GM19023 (cell line): ENCODE measurements around the gene COL13A1.

ENCODE experiments used
- ATAC-seq: cut with Tn5 transposase; IDR thresholded peaks from one replicate; pipeline ENCODE4 v1.9.1; 2021; ENCODE audit warnings: mild to moderate bottlenecking, moderate library complexity; ENCODE audit not compliant: unreplicated experiment

COL13A1 gene

DNA sequence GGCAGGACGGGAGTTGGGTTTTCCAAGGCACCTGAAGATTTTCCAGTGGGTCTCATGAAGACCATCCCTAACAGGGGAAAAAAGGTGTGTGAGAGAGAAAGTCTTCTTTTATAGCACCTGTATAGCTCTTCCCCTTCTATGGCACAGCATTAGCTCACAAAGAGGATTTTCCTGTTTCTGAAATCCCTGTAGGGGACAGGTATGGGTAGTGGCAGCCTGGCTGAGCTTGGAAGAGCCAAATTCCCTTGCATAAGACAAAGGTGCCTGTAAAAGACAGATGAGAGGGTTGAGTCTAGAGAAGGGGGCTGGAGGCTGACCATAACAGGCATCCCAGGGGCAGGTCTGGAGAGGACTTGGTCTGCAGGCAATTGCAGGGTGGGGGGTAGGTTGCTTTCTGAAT, 63.7 kb downstream of the COL13A1 start:
- no peak for ATAC-seq

DNA sequence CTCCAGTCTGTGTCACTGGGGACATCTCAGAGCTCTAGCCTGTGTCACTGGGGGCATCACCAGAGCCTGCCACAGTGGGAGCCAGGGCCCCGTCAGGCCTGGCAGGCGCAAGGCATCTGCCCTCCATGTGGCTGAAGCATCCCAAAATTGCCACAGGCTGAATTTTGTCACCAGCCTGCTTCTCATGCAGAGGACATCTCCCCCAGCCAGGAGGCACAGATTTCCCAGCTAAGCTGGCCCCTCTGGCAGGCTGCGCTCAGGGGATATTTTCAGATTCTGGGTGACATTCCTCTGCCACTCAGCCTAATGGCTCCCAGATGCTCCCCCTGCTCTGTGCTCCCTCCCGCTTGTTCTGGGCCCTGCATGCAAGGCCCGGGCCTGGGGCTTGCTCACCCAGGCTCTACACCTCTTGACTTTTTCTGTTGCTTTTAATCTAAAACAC, 64.6 kb downstream of the COL13A1 start:
- no peak for ATAC-seq

DNA sequence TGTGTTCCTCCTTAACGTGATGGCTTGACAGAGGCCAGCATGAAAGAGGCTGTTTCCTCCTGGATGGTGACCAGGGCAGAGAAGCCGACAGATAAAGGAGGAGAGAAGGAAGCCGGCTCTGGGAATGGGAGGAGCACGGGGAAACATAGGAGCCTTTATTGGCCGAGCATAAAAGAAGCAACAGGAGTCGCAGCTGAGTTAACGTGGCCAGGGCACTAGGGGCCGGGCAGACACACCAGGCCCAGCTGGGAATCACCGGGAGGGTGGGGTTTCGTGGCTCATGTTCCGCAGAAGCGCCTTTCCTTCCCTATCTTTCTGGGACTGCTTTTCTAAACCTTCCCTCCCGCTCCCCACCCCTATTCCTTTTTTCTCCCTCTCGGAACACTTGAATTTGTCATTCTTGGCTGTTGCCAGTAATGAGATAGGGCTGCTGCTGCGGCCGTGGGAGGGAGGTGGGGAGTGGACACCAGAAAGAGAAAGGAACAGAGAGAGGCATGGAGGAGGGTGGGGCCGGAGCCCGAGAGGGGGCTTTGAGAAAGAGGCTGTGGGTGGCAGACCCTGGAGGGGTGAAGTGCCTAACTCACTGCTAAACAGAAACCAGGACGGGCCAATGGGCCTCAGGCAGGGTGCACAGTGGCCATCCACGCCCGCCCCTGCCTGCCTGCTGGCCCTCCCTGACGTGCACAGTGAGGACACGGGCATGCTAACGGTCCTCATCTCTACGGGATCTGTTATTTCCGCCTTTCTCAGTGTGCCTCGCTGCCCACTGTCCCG, 65.2 kb downstream of the COL13A1 start:
- ATAC-seq: no peak

DNA sequence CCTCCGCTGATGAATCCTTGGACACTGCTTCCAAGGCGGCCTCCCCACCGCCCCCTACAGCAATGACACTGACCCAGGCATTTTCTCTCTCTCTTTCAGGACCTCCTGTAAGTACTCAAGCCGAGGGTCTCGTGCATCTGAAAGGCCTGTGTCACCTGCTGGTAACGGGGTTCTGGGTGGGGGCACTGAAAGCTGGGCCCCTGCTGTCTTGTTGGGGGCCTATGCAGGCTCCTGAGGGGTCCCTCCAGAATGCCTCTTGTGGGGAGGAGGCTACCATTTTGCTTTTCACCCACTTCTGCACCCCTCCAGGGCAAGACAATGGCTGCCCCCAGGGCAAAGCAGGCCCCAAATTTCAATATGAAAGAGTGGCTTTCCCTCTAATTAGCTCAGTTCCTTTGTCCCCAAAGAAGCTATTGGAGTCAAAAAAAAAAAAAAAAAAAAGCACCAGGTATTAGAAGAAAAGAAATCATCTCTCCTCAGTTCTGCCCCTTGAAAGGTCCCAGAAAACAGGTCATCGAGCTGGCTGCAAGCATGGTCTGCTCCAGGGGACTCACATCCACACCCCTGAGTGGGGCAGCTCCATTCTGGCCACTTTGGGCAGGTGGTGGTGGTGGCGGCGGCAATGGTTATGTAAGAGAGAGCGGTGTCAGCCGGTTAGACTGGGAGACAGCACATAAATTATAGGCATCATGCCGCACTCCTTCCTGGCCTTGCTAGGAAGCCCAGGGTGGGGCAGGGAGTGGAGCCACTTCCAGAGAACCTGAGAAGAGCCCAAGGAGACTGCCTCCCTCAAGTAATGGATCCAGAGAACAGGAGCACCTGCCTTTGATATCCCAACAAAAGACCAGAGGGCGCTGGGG, 66.2 kb downstream of the COL13A1 start:
- ATAC-seq: no peak

DNA sequence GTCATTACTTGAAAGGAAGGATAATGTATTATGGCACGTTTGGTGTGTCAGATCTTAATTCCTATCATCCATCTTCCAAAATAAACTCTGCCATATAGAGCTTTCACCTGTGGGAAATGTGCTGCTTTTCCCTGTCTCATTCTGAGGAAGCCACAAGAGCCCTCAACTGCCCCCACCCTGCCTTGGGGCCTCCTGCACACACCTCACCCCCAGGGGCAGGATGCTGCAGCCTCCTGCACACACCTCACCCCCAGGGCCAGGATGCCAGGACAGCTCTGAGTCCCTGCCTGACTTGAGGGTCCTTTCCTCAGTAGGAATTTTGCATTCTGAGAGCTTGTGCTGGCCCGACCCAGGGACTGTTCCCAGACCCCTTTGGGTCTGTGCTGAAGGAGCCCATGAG, 67.1 kb downstream of the COL13A1 start:
- ATAC-seq: no peak

DNA sequence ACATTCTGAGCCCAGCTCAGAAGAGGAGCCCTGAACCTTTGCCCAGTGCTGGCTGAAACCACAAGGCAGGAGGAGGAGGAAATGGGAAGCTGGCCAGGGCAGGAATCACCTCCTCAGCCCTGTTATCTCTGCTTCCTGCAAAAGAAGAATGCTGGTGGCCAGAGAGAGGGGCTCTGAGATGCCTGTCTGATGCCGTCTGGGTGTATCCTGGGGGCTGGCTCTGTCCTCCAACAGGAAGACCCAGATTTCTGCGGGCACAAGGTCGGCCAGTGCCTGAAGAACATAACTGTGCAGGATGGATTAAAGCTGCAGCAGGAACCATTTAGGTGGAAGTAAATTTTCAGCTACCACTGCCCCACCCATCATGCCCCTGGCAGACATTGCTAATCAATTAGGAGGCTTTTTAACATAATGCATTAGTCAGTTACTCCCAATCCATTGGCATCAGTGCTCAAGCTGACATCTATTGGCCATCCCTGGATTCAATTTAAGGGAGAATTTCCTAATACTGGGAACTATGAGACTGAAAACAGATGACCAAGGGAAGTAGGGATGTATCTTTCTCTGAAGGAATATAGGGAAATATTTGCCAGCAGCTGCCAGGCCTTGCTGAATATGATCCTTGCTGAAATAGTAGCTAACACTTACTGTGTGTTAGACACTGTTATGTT, 67.7 kb downstream of the COL13A1 start:
- ATAC-seq: no peak

DNA sequence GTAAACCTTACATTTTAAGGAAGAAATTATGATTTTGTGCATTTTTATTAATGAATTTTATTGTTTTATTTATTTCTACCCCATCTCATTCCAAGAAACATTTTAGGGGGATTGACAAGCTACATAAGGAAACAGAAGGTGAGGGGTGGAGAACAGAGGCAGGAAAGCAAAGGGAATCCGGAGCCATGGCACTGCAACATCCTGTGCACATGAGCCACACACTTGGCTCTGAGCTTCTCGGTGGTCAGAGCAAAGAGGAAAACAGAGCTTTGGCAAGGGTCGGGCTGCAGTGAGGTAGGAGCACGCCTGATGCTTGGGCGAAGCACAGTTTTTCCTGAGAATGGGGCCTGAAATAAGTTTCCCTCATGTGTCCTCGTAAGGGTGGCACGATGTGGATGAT, 68.9 kb downstream of the COL13A1 start:
- no peak for ATAC-seq

DNA sequence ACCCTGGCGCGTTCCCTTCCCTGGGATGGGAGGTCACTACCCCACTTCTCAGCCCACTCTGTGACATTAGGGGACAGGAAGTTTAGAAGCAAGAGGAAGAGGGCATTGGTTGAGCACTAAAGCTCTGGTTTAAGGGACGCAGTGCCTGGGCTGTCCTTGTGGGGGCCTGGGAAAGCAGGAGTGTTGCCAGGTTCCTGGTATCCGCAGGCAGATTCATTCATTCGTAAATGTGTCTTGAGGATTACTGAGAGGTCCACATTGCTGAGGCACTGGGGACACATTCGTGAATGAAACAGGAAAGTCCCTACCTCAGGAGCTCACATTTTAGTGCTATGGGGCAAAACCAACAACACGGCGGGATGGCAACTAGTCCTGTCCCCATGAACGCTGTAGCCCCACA, 69.4 kb downstream of the COL13A1 start:
- no peak for ATAC-seq

DNA sequence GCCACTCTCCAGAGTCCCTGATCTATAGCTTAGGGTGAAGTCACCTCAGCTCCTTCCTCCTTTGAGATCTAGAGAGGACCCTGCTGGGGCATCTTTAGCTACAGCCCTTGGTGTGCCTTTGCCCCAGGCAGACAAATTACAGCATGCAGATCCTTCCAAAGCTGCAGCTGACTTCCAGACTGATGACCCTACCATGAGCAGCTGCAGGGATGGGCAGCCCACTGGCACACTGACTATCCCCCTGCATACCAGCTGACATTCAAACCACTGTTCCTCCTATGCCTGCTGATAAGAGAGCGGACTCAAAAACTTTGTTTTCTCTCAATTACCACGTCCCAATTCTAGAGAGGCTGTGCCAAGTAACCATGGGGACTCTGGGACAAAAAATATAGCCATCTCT, 70.6 kb downstream of the COL13A1 start:
- ATAC-seq: no peak

DNA sequence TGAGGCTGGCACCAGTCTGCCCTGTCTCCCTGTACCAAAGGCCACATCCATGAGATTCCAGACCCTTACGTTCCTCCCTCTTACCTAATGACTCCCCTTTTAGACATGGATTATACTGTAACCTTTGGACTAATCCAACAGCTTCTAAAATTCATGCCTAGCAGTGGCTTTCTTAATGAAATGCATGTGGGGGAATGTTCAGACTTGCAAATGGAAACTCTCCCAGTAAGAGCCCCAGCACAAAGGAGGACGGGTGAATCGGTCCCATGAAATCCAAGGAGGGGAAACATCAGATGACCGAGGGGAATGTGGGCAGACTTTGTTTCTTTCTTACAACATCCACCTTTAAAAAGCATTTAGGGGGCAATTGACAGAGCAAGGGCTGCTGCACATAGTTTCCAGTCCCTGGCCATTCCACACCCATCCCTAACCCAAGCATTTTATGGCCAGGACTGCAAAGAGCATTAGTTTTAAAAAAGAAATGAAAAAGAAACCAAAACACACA, 71.5 kb downstream of the COL13A1 start:
- ATAC-seq: no peak

DNA sequence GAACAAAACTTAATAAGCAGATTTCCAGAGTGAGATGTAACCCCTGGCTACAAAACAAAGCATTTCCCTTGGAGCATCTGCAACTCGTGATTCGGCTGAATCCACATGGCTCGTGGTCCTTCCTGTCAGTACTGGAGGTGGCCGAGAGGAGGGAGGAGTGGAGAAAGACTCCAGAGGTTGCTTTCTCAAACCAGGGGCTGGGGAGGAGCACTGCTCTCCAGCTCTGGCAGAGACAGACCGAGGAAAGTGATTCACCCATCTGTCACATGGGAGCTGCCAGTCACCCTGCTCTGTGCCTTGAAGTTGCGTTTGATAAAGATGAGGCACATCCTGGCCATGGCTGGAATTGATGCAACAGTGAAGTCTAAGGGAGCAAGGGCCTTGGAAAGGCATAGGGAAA, 72.7 kb downstream of the COL13A1 start:
- ATAC-seq: no peak

DNA sequence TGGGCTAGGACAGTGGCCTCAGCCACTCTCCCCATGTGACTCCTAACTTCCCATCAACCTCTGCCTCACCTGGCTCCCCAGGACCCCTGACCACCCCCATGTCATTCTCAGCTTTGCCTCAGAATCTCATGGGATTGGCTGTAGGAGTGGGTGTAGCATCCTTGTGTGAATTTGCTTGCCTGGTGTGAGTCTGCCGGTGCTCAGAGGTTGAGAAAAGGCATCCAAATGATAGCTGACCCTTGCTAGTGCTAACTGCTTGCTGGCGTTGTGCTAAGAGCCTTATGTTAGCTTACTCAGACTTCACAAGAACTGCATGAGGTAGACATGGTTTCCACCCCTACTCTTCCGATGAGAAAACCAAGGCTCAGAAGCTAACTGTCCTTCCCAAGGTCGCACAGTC, 74.2 kb downstream of the COL13A1 start:
- no peak for ATAC-seq

DNA sequence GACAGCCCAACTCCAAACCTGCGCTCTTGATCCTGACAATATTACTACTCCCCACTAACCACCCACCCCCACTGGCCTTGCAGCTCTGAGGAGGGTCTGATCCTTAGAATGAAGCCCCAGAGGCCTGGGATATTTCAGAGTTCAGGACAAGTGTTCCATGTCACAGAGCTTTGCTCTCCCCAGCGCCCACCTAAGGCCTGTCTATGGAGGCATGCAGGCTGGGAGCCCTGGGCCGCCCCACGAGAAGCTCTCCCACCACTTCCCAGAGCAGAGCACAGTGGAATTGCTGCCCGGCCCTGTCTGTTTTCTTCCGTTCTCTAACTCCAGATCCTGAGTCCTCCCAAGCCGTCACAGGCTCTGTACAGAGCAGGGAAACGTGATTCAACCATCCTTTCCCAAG, 74.6 kb downstream of the COL13A1 start:
- no peak for ATAC-seq

DNA sequence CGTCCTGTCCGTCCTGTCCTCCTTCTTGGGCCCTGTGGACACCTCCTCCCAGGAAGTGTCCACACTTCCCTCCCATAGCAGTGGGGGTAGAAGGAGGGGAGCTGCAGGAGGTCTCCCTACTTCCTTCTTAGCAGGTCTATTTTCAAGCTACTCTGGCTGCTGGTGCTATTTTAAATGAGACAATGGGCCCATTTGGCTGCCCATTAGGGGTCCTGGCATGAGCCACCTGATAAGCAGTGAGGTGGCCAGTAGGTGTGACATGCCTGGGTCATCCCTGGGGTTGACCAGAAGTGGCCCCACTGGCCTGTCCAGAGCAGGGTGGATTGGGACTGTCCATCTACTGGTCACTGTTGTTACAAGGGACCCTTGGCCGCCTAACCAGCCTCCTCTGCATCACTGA, 75.2 kb downstream of the COL13A1 start:
- ATAC-seq: no peak

DNA sequence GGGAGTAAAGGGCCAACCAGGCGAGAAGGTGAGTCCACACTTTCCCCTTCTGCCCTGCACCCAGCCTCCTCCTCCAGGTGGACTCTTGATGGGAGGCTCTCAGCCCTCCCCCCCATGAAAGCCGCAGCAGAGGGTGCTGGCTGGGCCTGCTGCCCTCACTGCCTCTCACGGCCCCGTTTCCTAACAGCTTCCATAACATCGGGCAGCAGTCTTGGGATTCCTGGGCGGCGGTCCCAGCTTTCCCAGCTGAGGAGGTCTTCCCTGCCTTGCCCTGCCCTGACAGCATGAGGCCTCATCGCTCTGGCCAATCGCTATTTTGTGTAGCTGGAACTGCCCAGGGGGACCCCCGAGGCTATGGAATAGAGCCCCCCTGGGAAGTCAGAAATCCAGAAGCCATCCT, 76.3 kb downstream of the COL13A1 start:
- ATAC-seq: no peak

DNA sequence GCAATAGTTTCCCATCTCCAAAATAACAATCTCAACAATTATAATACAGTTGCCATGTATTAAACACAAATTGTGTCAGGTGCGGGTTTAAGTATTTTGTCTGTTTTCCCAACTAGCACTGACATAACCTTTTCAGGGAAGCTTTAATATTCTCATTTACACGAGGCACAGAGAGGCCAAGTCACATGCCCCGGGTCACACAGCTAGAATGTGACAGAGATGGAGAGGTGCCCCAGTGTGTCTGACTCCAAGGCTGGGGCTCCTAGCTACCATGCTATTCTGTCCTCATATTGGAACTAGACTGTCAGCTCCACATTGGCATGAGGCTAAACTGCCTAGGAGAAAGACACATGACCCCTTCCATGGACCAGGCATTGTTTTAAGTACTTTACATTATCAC, 77.2 kb downstream of the COL13A1 start:
- ATAC-seq: no peak

DNA sequence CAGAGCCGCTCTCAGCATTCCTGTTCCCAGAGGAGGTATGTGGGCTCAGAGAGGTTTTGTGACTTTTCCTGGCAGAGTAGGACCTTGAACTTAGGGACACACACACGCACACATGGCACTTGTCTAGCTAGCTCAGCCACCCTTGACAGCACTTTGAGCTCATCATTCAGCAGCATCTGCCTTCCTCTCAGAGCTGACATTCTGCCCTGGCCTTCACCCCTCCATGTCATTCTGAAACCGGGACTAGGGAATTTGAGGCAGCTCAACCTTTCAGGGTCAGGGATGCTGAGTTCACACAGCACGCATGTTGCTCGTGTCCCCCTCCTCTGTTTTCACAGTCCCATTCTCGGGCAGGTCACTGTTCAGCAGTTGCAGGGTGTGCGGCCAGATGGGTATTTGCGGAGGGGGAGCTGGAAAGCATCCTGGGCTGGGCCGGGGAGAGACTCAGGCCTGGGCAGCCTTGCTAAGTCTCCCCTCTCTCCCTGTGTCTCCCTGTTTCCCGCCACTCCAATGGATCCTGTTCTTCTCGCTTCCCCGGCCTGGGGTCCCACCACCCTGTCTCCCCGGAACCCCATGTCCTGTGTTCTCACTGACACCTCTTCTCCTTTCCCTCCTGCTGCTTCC, 78.0 kb downstream of the COL13A1 start:
- ATAC-seq: no peak

DNA sequence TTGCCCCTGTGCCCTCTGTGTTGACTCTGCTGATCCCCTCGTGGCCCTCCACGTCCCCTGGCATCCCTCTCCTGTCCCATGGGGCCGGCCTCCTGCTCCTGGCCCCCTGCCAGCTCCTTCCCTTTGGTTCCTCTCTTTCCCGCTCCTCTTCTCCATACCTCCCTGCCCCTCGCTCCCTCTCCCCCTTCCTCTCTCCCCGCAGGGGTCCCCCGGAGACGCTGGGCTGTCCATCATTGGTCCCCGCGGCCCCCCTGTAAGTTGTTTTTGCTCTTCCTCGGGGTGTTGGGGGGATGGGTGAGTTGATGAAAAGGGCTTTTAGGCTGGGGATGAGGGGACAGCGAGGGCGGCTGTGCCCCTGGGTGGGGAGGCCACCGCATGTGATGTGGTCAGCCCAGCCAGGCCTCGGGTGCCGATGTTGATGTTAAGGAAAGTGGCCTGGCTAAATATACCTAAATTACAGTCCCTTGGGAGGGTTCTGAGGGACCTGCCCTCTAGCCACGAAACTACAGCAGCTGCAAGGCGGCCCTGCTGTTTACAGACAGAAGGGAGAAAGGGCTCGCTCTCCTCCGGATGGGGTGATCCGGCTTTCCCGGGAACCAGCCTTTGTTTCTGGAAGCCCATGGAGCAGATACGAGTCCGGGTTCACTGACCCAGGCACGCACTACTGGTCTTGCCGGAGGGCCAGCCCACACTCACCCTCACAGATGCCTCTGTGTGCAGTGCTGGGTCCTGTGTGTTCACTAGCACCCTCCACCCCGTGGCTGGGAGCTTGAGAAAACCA, 78.8 kb downstream of the COL13A1 start:
- ATAC-seq: no peak

DNA sequence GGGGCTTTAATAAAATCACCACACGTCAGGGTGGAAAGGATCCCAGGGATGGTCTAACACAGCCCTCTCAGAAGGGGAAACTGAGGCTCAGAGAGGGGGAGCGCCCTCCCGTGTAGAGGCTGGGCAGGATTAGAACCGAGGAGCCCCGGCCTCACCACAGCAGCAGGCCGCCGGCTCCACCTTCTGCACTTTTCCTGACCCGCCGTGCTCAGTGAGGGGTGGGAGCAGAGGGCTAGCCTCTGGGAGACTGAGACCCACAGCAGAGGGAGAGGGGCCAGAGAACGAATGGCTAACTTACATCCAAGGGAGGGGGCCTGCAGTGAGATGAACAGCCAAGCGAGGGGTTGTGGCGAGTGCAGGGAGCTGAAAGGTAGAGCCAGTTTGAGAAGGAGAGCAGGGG, 79.5 kb downstream of the COL13A1 start:
- no peak for ATAC-seq

DNA sequence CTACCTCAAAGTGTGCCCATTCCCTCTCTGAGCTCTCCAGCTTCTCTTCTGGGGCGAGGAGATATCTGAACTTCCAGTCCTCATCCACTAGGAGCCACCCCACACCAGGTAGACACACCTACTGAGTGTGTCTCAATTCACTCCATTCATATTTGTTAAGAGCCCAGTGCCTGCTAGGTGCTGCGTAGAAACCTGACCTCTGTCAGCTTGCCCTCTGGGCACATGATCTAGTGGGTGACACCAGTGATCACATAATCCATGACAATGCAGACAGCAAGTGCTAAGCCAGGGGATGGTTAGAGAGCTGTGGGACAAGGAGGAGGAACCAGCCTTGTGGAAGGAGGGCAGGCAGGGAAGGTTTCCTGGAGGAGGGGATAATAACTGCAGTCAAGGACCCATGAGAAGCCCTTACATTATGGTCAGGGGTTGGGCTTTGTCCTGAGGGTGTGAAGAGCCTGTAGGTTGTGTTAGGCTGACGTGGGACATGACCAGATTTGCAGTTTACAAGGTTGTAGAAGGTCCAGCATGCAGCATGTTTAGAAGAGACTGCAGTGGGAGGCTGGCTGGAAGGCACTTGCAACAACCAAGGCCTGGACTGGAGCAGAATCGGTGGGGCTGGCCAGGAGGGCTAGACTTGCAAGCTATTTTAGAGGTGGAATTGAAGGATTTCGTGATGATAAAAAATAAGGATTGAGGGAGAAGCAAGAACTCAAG, 81.8 kb downstream of the COL13A1 start:
- no peak for ATAC-seq
